Activated CD4-positive, alpha-beta memory T cell treated with anti-CD3 and anti-CD28 coated beads, Interleukin-2, amount 10 ng/mL, durations not matched to agents 7 days and 5 days (primary cell): ENCODE results near the gene GP9. TPM values are rescaled to one million over a fixed set of nuclear protein-coding genes. Genes with fewer than 3 reads are reported as not detected.

ENCODE experiments used
- CTCF ChIA-PET: fragments of 350-600 bp; sonication (Branson Sonifier 250); formaldehyde crosslinking; loops from one replicate; lab custom pipeline; 2021; ENCODE audit warnings: antibody characterized with exemption, inconsistent platforms; lab: Charles Lee
- POLR2A ChIA-PET: fragments of 350-600 bp; sonication (Branson Sonifier 250); formaldehyde crosslinking; loops from one replicate; lab custom pipeline; 2021; ENCODE audit warnings: antibody characterized with exemption; lab: Charles Lee
- DNase-seq: peaks from one replicate; pipeline ENCODE4 v3.0.0-alpha.2; 2020
- H3K27ac Mint-ChIP-seq: one replicate; pipeline ENCODE4 v1.8.0; 2021; ENCODE audit warnings: mild to moderate bottlenecking, mixed read lengths
- H3K27me3 Mint-ChIP-seq: one replicate; pipeline ENCODE4 v1.8.0; 2021; ENCODE audit warnings: mixed read lengths
- H3K36me3 Mint-ChIP-seq: one replicate; pipeline ENCODE4 v1.8.0; 2021; ENCODE audit warnings: low read depth, mixed read lengths
- H3K4me1 Mint-ChIP-seq: one replicate; pipeline ENCODE4 v1.8.0; 2021; ENCODE audit warnings: mixed read lengths
- H3K4me3 Mint-ChIP-seq: one replicate; pipeline ENCODE4 v1.8.0; 2021; ENCODE audit warnings: mild to moderate bottlenecking, mixed read lengths
- H3K9me3 Mint-ChIP-seq: one replicate; pipeline ENCODE4 v1.8.0; 2021; ENCODE audit warnings: mixed read lengths
- total RNA-seq, 2 experiments: library from RNA; stranded (reverse); gene quantifications; one replicate each; pipeline ENCODE4 v1.2.3, GENCODE V29; 2021

The GP9 gene
- total RNA-seq, 2 experiments from 2014 or later, result not detected

- POLR2A ChIA-PET, result interaction anchor here (0.7 kb wide), 1 partner anchor 225 kb away, joined by 4 read pairs; no protein-coding TSS in a partner anchor
- Mint-ChIP-seq H3K9me3 (no peaks in the 10 kb centered on the region), H3K4me3 (no peak overlapping the region), H3K4me1 (peaks cover 28% of the 10 kb centered on the region), H3K27me3 (peaks cover 2% of the 10 kb centered on the region), H3K27ac (no peak overlapping the region), H3K36me3 (no peaks in the 10 kb centered on the region)
- CTCF ChIA-PET, result interaction anchor here (1.4 to 2.4 kb wide), 2 partner anchors 32 to 50 kb away, joined by 3 to 7 read pairs; no protein-coding TSS in a partner anchor
- DNase-seq, result no peak
Measured at GRCh38 chr3:129020691-129021090, 39.9 kb upstream of the GP9 start.

- ChIA-PET CTCF (interaction anchor here (1.4 kb wide), 1 partner anchor 32 kb away, joined by 3 read pairs; no protein-coding TSS in a partner anchor), POLR2A (no interaction called here)
- H3K27ac Mint-ChIP-seq, result no peak overlapping the region
- no peaks in the 10 kb centered on the region for H3K36me3 Mint-ChIP-seq
- H3K4me3 Mint-ChIP-seq, result no peak overlapping the region
- H3K4me1 Mint-ChIP-seq, result peaks cover 26% of the 10 kb centered on the region
- H3K27me3 Mint-ChIP-seq, result peaks cover 2% of the 10 kb centered on the region
- DNase-seq, result no peak
- H3K9me3 Mint-ChIP-seq, result no peaks in the 10 kb centered on the region
Measured at GRCh38 chr3:129021140-129021551, 39.4 kb upstream of the GP9 start.

- Mint-ChIP-seq H3K27ac (no peak overlapping the region), H3K36me3 (no peaks in the 10 kb centered on the region), H3K27me3 (peaks cover 2% of the 10 kb centered on the region), H3K4me1 (peaks cover 23% of the 10 kb centered on the region), H3K4me3 (no peak overlapping the region), H3K9me3 (no peaks in the 10 kb centered on the region)
- CTCF ChIA-PET, result interaction anchor here (0.7 to 1.4 kb wide), 3 partner anchors 31 to 98 kb away, joined by 3 read pairs; no protein-coding TSS in a partner anchor
- POLR2A ChIA-PET, result no interaction called here
- DNase-seq, result no peak
Measured at GRCh38 chr3:129022114-129023007, 38.2 kb upstream of the GP9 start.

GRCh38 chr3:129023008-129023358, 37.6 kb upstream of the GP9 start:
- CTCF ChIA-PET, result interaction anchor here (0.7 to 1.1 kb wide), 2 partner anchors 52 to 97 kb away, joined by 3 read pairs; no protein-coding TSS in a partner anchor
- no peaks in the 10 kb centered on the region for H3K36me3 Mint-ChIP-seq
- POLR2A ChIA-PET, result no interaction called here
- no peak overlapping the region for H3K27ac Mint-ChIP-seq
- H3K4me3 Mint-ChIP-seq, result no peak overlapping the region
- peaks cover 2% of the 10 kb centered on the region for H3K27me3 Mint-ChIP-seq
- peaks cover 17% of the 10 kb centered on the region for H3K4me1 Mint-ChIP-seq
- H3K9me3 Mint-ChIP-seq, result no peaks in the 10 kb centered on the region
- DNase-seq, result no peak

- ChIA-PET CTCF (interaction anchor here (1.2 to 1.6 kb wide), 2 partner anchors 26 to 217 kb away, joined by 3 to 4 read pairs; no protein-coding TSS in a partner anchor), POLR2A (no interaction called here)
- Mint-ChIP-seq H3K36me3 (no peaks in the 10 kb centered on the region), H3K27ac (no peak overlapping the region), H3K9me3 (no peaks in the 10 kb centered on the region), H3K4me1 (peaks cover 14% of the 10 kb centered on the region), H3K4me3 (no peak overlapping the region), H3K27me3 (peaks cover 4% of the 10 kb centered on the region)
- DNase-seq, result no peak
Measured at GRCh38 chr3:129023909-129024308, 36.7 kb upstream of the GP9 start.

- no peak for DNase-seq
- CTCF ChIA-PET, result interaction anchor here (1.6 to 7.7 kb wide), 3 partner anchors 11 to 215 kb away, joined by 4 to 123 read pairs (median 20); no protein-coding TSS in a partner anchor
- peaks cover 14% of the 10 kb centered on the region for H3K4me1 Mint-ChIP-seq
- H3K27ac Mint-ChIP-seq, result no peak overlapping the region
- peaks cover 4% of the 10 kb centered on the region for H3K27me3 Mint-ChIP-seq
- no peaks in the 10 kb centered on the region for H3K36me3 Mint-ChIP-seq
- POLR2A ChIA-PET, result interaction anchor here (1.5 to 3.7 kb wide), 3 partner anchors 9 to 31 kb away, joined by 3 to 56 read pairs (median 9); partner anchors contain the start of gene CFAP92
- no peak overlapping the region for H3K4me3 Mint-ChIP-seq
- no peaks in the 10 kb centered on the region for H3K9me3 Mint-ChIP-seq
Measured at GRCh38 chr3:129025108-129025507, 35.5 kb upstream of the GP9 start.

- no peak for DNase-seq
- Mint-ChIP-seq H3K36me3 (no peaks in the 10 kb centered on the region), H3K27ac (no peak overlapping the region), H3K4me3 (peak overlapping the region; percentile 69), H3K9me3 (no peaks in the 10 kb centered on the region), H3K27me3 (peaks cover 6% of the 10 kb centered on the region), H3K4me1 (peaks cover 14% of the 10 kb centered on the region)
- POLR2A ChIA-PET, result interaction anchor here (0.6 to 3.7 kb wide), 14 partner anchors 9 to 292 kb away, joined by 3 to 56 read pairs (median 4); partner anchors contain the start of genes CFAP92, CNBP, COPG1 and RAB43
- CTCF ChIA-PET, result interaction anchor here (1.0 to 7.7 kb wide), 14 partner anchors 11 to 345 kb away, joined by 3 to 123 read pairs (median 8); partner anchors contain the start of genes CFAP92, COPG1 and RAB43
Measured at GRCh38 chr3:129025691-129026435, 34.7 kb upstream of the GP9 start.

GRCh38 chr3:129026728-129027543, 33.6 kb upstream of the GP9 start:
- ChIA-PET CTCF (interaction anchor here (0.7 to 7.7 kb wide), 25 partner anchors 9 to 409 kb away, joined by 3 to 123 read pairs (median 4); partner anchors contain the start of genes ACAD9, CFAP92, COPG1 and RAB43), POLR2A (interaction anchor here (0.6 to 3.7 kb wide), 20 partner anchors 11 to 291 kb away, joined by 3 to 56 read pairs (median 4); partner anchors contain the start of genes CFAP92, CNBP, COPG1 and RAB43)

GRCh38 chr3:129027544-129027880, 33.1 kb upstream of the GP9 start:
- Mint-ChIP-seq H3K4me1 (peaks cover 14% of the 10 kb centered on the region), H3K27ac (no peak overlapping the region), H3K36me3 (no peaks in the 10 kb centered on the region), H3K27me3 (peaks cover 6% of the 10 kb centered on the region), H3K9me3 (no peaks in the 10 kb centered on the region), H3K4me3 (no peak overlapping the region)
- CTCF ChIA-PET, result interaction anchor here (0.7 to 7.7 kb wide), 23 partner anchors 8 to 410 kb away, joined by 3 to 123 read pairs (median 4); partner anchors contain the start of genes ACAD9, CFAP92 and COPG1
- DNase-seq, result no peak
- POLR2A ChIA-PET, result interaction anchor here (0.6 to 3.7 kb wide), 13 partner anchors 11 to 288 kb away, joined by 3 to 56 read pairs (median 5); partner anchors contain the start of genes CFAP92, COPG1 and RAB43

More at GRCh38 chr3:129026728-129027543, 33.6 kb upstream of the GP9 start:
- Mint-ChIP-seq H3K4me1 (peaks cover 14% of the 10 kb centered on the region), H3K27me3 (peaks cover 6% of the 10 kb centered on the region), H3K36me3 (no peaks in the 10 kb centered on the region), H3K27ac (peak overlapping the region; percentile 70), H3K4me3 (peak overlapping the region; percentile 69), H3K9me3 (no peaks in the 10 kb centered on the region)
- peak; percentile 95 for DNase-seq

- no peaks in the 10 kb centered on the region for H3K36me3 Mint-ChIP-seq
- H3K27ac Mint-ChIP-seq, result no peak overlapping the region
- peaks cover 6% of the 10 kb centered on the region for H3K27me3 Mint-ChIP-seq
- DNase-seq, result no peak
- peaks cover 14% of the 10 kb centered on the region for H3K4me1 Mint-ChIP-seq
- ChIA-PET POLR2A (interaction anchor here (3.5 kb wide), 1 partner anchor 91 kb away, joined by 41 read pairs; the partner anchor contains the start of gene RAB43), CTCF (interaction anchor here (0.7 to 7.7 kb wide), 3 partner anchors 14 to 210 kb away, joined by 3 to 123 read pairs (median 31); no protein-coding TSS in a partner anchor)
- H3K4me3 Mint-ChIP-seq, result no peak overlapping the region
- H3K9me3 Mint-ChIP-seq, result no peaks in the 10 kb centered on the region
Measured at GRCh38 chr3:129028866-129029265, 31.7 kb upstream of the GP9 start.

- CTCF ChIA-PET, result interaction anchor here (0.8 to 7.7 kb wide), 6 partner anchors 16 to 219 kb away, joined by 3 to 123 read pairs (median 3); partner anchors contain the start of gene COPG1
- peaks cover 12% of the 10 kb centered on the region for H3K4me1 Mint-ChIP-seq
- no peaks in the 10 kb centered on the region for H3K36me3 Mint-ChIP-seq
- POLR2A ChIA-PET, result interaction anchor here (1.0 to 1.1 kb wide), 2 partner anchors 13 to 38 kb away, joined by 3 to 8 read pairs; no protein-coding TSS in a partner anchor
- no peaks in the 10 kb centered on the region for H3K9me3 Mint-ChIP-seq
- peaks cover 3% of the 10 kb centered on the region for H3K27me3 Mint-ChIP-seq
- DNase-seq, result no peak
- no peak overlapping the region for H3K4me3 Mint-ChIP-seq
- no peak overlapping the region for H3K27ac Mint-ChIP-seq
Measured at GRCh38 chr3:129030611-129031010, 30.0 kb upstream of the GP9 start.
